Kidney tubule cell (primary cell): ENCODE data around the gene TM9SF2.
"Not testable (repeated sequence)": the region's sequence is repeated elsewhere in the genome, so short reads cannot be mapped to it uniquely, and the experiment has no call there.

Source experiments
- DNase-seq: peaks from one replicate; pipeline ENCODE4 v3.0.0-alpha.2; 2018; ENCODE audit warnings: low spot score

Gene TM9SF2

DNA sequence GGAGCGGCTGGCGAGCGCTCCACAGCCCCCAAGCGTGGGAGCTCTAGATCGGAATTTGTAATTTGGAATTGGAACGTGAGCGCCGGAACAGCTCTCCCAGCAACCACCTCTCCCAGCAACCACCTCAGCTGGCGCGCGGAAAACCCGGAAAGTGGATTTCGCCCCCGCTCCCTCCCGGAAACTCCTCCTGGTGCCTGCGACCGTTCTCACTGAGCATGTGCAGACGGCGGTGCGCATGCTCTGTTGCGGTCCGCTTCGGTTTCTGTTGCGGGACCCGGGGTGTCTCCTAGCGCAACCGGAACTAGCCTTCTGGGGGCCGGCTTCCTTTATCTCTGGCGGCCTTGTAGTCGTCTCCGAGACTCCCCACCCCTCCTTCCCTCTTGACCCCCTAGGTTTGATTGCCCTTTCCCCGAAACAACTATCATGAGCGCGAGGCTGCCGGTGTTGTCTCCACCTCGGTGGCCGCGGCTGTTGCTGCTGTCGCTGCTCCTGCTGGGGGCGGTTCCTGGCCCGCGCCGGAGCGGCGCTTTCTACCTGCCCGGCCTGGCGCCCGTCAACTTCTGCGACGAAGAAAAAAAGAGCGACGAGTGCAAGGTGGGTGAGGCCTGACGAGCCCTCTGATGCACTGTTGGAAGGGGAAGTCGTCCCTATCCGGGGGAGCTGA is at the start of gene TM9SF2:
TM9SF2 (plus strand) TSS at position 289 of the 664 bp plus-strand sequence; CDS start at position 424, 135 bp downstream.
- DNase-seq: peak; percentile 97

GRCh38 chr13:99454518-99455183 is 46.6 kb upstream of the TM9SF2 start:
- DNase-seq: no peak

GRCh38 chr13:99459099-99459850 is 42.0 kb upstream of the TM9SF2 start:
- no peak for DNase-seq

- DNase-seq: not testable (repeated sequence)
These were observed 40.5 kb upstream of the TM9SF2 start for GRCh38 chr13:99460802-99461201.

DNA sequence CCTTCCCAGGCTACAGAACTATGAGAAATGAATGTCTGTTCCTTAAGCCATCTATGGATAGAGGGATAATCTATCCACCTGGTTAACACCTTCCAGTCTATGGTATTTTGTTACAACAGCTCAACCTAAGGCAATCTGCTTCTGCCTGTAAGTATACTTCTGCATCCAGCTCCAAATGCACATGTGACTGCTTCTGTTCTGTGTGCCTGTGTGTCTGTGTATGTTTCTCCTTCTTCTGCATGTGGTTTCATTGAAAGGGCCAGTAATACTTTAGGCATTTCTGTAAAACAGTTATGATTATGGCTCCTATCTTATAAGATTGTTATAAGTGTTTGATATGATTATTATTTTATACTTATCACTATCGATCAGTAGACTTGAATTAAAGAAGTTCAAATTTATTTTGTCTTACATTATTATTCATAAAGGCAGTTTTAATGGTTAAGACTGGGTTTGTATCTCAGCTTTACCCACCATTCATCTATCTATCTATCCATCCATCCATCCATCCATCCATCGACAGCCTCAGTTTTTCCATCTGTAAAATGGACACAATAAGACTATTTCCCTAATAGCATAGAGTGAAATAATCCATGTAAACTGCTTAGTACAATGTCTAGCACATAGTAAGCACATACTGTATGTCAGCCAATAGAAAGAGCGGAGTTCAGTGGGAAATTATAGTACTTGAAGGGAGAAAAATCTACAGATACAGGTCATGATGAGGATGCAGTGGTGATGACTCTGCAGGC is 37.5 kb upstream of the TM9SF2 start:
- DNase-seq: no peak

- DNase-seq: no peak
These were observed 36.8 kb upstream of the TM9SF2 start for GRCh38 chr13:99464441-99464949.

GRCh38 chr13:99465454-99465853 is 35.8 kb upstream of the TM9SF2 start:
- DNase-seq: no peak

DNA sequence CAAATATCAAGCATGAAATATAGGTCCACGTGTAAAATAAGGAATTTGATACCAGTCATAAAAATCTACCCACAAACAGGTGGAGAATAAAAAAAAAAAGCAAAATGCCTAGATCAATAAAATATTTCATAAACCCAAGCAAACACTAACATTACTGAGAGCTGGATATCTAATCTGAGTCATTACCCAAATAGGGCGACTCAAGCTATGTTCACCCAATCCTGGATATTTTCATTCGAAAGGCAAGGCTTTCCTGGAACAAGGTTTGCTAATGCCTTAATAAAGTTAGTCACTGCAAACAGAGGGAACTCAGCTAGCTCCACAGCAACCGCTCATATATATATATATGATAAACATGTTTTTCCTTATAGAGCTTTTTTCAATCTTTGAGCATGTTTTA is 33.5 kb upstream of the TM9SF2 start:
- DNase-seq: peak; percentile 62

GRCh38 chr13:99469041-99469440 is 32.2 kb upstream of the TM9SF2 start:
- DNase-seq: no peak

DNA sequence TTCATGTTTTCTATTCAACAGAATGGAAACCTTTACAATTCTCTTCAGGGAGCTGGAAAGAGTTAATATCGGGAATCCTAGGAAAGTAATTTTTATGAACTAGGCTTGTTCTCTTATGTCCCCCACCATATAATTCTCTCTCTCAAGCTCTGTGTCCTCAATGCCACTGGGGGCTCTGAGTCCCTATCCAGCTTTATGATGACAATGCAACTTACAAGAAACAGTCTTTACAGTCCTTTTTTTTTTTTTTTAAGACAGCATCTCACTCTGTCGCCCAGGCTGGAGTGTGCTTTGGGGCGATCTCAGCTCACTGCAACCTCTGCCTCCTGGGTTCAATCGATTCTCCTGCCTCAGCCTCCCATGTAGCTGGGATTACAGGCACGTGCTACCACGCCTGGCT is 31.2 kb upstream of the TM9SF2 start:
- no peak for DNase-seq

GRCh38 chr13:99471221-99472121 is 29.8 kb upstream of the TM9SF2 start:
- DNase-seq: peak; percentile 12

GRCh38 chr13:99472122-99472440 is 29.2 kb upstream of the TM9SF2 start:
- no peak for DNase-seq

GRCh38 chr13:99473515-99473914 is 27.8 kb upstream of the TM9SF2 start:
- no peak for DNase-seq

- DNase-seq: no peak
These were observed 24.6 kb upstream of the TM9SF2 start for GRCh38 chr13:99476648-99477047.

- DNase-seq: no peak
These were observed 23.8 kb upstream of the TM9SF2 start for GRCh38 chr13:99477493-99477892.

GRCh38 chr13:99481366-99481765 is 19.9 kb upstream of the TM9SF2 start:
- DNase-seq: no peak

GRCh38 chr13:99484473-99484872 is 16.8 kb upstream of the TM9SF2 start:
- DNase-seq: no peak

DNA sequence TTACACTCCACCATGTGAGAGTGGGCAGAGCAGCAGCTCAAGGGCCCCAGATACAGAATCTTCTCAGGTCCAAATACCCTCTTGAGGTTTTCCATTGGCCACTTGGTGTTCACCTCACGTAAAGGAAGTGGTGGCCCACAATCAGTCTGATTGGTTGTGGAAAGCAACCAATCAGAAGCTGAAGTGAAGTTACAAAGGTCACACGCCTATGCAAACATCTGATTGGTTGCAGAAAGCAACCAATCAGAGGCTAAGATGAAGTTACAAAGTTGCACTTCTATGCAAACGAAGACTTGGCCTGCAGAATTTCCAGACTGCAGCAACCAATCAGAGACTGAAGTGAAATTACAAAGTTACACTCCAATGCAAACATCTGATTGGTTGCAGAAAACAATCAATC is 14.3 kb upstream of the TM9SF2 start:
- no peak for DNase-seq

- DNase-seq: no peak
These were observed 12.2 kb upstream of the TM9SF2 start for GRCh38 chr13:99489028-99489427.

DNA sequence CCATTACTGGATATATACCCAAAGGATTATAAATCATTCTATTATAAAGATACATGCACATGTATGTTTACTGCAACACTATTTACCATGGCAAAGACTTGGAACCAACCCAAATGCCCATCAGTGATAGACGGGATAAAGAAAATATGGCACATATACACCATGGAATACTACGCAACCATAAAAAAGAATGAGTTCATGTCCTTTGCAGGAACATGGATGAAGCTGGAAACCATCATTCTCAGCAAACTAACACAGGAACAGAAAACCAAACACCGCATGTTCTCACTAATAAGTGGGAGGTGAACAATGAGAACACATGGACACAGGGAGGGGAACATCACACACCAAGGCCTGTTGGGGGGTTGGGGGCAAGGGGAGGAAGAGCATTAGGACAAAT is 9.5 kb upstream of the TM9SF2 start:
- DNase-seq: not testable (repeated sequence)

GRCh38 chr13:99495466-99496183 is 5.6 kb upstream of the TM9SF2 start:
- no peak for DNase-seq
